ENCODE measurements around the gene EOLA1.
"Not testable (repeated sequence)": the region's sequence is repeated elsewhere in the genome, so short reads cannot be mapped to it uniquely, and the experiment has no call there.

The EOLA1 gene

DNA sequence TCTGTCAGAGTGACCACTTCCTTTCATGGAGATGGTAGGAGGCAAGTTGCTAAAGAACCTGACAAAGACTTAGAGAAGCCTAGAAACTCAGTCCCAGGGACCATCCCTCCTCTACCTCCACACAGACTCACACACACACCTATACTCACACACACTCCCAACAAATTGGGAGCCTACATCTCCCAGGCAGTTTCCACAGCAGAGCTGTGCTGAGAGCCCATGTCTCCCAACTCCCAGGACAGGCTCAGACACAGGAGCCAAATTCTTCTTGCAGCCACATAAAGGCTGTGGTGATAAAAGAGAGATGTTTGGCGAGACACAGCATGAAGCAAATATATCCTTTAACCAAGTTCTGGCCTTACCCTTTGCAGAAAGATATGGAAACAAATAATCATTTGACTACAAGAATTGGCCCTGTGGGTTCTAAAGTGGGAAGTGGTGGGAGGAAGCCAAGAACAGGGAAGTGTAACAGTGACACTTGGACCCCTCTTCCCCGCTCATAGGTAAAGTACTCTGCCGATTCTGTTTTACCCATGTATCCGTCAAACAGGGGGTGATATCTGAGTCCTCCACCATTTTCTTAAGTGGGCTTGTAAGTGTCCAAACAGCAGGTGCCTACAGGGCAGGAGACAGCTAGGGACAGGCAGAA, 24.7 kb upstream of the EOLA1 start:
- no peak for DNase-seq

DNA sequence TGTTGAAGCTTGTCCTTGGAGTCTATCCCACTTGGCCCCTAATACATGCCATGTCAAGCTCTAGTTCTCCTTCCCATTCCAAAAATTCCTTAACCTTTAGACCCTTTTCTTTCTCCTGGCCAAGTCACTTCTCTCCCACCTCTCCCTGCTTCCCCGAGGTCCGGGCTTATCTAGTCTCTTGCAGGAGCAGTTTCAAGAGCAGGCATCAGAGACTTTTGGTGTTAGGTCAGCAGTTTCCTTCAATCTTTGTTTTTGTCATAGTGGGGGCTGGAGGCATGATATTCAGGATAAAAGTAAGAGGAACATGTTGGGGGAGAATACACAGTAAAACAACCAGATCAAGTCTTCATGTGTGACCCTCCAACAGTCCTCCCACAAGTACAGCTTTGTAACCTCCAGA, 24.2 kb upstream of the EOLA1 start:
- no peak for DNase-seq

DNA sequence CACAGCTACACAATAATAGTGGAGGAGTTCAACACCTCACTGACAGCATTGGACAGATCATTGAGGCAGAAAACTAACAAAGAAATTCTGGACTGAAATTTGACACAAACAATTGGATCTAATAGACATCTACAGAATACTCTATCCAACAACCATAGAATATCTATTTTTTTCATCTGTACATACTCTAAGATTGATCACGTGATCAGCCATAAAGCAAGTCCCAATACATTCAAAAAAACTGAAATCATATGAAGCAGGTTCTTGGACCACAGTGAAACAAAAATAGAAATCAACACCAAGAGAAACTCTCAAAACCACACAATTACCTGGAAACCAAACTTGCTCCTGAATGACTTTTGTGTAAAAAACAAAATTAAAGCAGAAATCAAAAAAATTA, 23.5 kb upstream of the EOLA1 start:
- DNase-seq = no peak

DNA sequence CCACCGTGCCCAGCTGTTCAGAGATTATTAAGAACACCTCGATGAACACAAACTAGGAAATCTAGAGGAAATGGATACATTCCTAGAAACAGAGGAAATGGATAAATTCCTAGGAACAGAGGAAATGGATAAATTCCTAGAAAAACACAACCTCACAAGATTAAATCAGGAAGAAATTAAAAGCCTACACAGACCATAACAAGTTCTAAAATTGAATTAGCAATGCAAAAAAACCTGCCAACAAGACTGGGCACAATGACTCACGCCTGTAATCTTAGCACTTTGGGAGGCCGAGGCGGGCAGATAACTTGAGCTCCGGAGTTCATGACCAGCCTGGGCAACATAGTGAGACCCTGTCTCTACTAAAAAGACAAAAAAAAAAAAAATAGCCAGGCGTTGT, 22.6 kb upstream of the EOLA1 start:
- DNase-seq = no peak

DNA sequence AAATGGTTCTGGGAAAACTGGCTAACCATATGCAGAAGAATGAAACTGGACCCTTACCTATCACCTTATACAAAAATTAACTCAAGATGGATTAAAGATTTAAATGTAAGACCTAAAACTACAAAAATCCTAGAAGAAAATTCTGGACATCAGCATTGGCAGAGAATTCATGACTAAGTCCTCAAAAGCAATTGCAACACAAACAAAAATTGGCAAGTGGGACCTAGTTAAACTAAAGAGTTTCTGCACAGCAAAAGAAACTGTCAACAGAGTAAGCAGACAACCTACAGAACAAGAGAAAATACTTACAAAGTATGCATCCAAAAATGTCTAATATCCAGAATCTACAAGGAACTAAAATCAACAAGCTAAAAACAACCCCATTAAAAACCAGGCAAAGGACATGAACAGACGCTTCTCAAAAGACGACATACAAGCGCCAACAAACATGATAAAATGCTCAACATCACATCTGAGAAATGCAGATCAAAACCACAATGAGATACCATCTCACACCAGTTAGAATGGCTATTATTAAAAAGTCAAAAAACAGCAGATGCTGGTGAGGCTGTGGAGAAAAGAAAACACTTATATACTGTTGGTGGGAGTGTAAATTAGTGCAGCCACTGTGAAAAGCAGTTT, 20.1 kb upstream of the EOLA1 start:
- not testable (repeated sequence) for DNase-seq

DNA sequence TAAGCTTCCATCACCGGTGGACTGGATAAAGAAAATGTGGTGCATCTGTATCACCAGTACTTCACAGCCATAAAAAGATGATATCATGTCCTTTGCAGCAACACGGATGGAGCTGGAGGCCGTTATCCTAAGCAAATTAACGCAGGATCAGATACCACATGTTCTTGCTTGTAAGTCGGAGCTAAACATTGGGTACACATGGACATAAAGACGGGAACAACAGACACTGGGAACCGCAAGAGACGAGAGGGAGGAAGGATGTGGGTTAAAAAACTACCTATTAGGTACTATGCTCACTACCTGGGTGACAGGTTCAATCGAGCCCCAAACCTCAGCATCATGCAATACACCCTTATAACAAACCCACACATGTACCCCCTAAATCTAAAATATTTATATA, 19.4 kb upstream of the EOLA1 start:
- no peak for DNase-seq

DNA sequence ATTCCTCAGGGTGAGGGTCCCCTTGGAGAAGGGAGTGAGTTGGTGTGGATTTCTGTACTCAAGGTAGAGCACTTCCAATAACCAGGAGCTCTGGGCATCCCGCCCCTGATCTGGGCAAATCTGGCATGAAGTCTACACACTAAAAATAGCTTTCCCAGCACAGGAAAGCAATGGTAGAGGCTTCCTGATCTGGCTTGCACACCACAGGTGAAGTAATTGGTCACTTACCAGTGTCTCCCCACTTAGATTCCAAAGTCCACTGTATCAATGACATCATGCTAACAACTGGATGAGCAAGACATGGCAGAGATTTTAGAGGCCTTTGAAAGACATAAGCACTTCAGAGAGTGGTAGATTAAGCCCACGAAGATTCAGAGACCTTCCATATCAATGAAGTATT, 17.9 kb upstream of the EOLA1 start:
- no peak for DNase-seq

DNA sequence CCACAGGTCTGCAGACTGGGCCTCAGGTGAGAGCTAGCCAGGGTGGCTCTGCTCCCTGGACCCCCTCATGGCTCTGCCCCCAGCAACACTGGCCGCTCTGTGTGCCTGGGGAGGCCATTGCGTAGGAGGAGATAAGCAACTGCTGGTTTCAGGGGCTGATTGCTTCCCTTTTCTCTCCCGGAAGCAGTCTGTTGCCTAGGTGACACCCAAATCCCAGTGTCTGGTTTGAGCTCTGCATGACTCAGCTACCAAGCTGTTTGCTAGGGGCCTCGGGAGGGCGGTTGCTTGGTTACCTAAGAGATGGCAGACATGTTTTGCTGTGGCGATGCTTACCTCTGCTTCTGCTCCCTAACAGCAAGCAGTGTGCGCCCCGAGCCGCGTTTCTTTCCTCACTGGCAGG, 15.4 kb upstream of the EOLA1 start:
- not testable (repeated sequence) for DNase-seq

DNA sequence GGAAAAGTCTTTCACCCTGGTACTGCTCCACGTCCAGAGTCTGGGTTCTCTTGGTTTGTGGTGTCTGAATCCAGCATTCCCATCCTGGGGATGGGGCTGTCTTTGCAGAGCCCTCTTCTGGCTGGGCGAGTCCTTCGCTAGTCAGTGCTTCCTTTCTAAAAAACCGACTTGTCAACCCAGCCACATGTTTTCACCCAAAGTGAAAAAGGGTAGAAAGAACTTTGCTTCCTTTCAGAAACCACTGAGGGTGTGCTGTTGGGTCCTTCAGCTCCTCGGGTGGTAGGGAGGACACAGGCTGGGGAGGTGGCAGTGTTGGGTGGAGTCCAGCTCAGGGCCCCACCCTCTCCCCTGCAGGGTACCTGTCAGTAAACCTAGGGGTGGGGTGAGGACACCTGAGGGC, 14.9 kb upstream of the EOLA1 start:
- DNase-seq = not testable (repeated sequence)

DNA sequence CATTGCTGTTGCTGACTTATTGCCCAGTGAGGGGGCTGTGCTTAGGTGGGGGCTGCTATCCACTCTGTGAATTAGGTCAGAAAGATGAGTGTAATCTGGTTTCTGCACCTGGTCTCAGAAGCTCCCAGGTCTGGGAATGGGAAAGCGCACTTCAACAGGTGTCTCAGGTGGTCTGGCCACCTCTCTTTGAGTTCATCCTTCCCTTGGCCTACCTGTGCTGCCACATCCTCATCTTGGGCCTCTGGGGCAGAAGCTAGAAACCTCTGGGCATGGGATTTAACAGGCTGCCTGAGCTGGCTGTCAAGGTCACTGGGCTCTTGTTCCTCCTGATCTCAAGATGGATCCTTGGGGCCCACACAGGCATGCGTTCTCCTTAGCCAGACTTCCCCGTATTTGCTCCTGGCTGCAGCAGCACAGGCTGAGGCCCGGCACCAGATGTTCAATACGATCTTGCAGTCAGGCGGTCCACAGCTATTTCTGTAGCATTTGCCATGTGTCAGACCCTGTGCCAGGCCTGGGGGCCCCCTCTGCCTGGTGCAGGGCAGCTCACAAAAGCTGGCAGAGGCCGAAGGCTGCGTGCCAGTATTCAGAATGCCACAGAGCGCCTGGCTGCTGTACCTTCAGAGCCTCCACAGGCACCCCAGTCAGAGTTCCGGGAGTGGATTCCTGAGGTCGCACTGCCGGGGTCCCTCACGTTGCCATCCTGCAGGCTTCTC, 14.3 kb upstream of the EOLA1 start:
- DNase-seq = not testable (repeated sequence)

DNA sequence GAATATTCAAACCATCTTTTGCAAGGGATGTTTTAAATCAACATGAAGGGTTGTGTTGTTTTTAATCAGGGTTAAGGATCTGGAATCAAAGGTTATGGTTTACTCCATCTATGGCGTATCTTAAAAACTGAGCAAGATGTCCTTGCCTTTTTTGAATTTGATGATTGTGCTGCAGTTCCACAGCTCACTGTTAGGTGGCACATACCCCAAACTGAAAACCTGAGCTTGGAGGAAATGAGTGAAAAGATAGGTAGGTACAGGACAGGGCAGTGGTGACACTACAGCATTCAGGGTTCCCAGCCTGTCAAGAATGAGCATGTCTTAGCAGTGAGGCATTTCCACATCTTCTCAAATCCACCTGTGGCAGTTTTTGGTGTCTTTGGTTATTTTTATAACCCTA, 13.1 kb upstream of the EOLA1 start:
- DNase-seq = no peak

DNA sequence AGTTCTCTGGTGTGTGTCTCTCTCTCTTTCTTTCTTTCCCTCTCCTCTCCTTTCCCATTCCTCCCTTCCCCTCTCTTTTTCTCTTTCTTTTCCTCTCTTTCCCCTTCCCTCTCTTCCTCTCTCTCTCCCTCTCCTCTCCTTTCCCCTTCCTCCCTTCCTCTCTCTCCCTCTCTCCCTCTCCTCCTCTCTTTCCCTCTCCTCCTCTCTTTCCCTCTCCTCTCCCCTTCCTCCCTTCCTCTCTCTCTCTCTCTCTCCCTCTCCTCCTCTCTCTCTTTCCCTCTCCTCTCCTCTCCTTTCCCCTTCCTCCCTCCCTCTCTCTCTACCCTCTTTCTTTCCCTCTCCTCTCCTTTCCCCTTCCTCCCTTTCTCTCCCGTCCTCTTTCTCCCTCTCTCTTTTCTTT, 12.4 kb upstream of the EOLA1 start:
- DNase-seq = no peak

DNA sequence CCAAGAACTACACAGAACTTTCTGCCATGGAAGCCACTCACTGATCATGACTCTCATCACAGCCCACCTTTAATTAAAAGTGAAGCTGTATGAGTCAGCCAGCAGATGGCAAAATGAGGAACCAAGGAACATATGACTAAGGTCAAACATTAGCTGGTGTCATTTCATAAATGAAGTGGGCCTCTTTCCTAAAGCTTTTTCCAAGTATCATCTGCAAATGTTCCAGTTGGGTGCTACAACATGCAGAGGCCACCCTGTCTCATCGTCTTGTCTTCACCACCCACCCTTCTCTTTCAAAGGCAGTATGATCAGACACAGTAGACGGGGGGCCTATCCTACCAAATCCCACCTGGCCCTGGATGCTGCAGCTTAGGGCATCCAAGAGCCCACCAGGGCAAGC, 9.2 kb upstream of the EOLA1 start:
- no peak for DNase-seq

DNA sequence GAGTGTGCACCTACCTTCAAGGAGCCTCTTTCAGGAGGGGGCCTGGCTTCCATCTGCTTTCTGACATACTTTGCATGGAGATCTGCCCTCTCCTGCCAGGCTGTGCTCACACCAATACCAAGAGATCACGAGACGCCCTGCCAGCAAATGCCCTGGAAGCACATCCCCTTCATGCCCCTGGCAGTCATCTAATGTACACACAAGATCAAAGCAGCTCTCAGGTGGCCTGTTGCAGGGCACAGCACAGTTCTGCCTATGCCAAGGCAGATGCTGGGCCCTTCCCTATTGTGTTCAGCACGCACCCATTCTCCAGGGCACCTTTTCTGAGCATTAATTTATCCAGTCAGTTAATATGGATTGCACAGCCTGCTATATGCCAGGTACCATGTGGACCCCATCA, 7.9 kb upstream of the EOLA1 start:
- not testable (repeated sequence) for DNase-seq

DNA sequence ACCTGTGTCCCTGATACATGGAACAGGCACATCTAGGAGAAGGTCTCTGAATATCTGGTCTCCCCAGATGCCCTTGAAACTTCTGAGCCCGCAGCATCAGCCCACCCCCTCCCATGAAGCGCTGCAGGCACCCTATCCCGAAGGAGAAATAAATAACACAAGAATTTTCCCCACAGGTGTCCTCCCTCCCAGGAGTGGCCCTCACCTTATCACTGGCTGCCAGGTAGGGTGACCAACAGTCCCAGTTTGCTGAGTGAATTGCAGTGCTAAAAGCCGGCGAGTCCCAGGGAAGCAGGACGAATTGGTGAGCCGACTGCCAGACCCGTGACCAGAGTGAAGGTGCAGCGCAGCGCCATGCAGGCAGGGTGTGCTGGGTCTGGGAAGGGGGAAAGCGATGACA, 6.8 kb upstream of the EOLA1 start:
- DNase-seq = not testable (repeated sequence)

DNA sequence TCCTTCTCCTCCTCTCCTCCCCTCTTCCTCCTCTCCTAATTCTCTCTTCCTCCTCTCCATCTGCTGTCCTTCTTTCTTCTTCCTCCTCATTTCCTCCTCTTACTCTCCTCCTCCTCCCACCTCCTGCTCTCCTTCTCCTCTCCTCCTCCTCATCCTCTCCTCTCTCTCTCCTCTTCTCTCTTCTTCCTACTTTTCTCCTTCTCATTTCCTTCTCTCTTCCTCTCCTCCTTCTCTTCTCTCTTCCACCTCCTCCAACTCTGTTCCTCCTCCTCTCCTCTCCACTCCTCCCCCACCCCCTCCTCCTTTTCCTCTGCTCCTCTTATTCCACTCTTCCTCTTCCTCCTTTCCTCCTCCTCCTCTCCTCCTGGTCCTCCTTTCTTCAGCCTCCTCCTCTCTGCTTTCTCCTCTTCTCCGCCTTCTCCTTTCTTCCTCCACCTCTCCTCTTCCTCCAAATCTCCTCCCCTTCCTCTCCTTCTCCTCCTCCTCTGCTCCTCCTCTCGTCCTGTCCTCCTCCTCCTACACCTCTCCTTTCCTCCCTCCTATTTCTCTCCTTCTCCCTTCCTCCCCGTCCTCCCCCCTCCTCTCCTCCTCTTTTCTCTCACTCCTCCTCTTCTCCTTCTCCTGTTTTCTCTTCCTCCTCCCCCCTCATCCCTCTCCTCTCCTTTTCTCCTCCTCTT, 5.7 kb upstream of the EOLA1 start:
- DNase-seq = not testable (repeated sequence)

DNA sequence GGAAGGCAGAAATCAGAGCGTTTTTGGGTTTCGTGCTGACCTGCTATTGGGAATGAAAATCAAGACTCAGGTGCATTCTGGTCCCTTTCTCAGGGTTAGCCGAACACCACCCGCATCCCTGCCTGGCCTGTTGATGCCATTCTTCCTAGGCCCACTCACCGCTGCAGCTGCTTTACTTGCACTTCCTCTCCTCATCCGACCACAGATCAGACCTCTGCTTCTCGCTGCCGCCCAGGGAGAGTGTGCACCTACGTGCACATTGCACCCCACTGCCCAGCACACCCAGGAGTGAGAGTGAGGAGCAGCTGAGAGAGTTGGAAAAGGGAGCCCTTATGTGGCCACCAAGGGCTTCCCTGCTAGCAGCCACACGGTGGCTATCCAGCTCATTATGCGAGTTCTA, 3.3 kb upstream of the EOLA1 start:
- DNase-seq = not testable (repeated sequence)

DNA sequence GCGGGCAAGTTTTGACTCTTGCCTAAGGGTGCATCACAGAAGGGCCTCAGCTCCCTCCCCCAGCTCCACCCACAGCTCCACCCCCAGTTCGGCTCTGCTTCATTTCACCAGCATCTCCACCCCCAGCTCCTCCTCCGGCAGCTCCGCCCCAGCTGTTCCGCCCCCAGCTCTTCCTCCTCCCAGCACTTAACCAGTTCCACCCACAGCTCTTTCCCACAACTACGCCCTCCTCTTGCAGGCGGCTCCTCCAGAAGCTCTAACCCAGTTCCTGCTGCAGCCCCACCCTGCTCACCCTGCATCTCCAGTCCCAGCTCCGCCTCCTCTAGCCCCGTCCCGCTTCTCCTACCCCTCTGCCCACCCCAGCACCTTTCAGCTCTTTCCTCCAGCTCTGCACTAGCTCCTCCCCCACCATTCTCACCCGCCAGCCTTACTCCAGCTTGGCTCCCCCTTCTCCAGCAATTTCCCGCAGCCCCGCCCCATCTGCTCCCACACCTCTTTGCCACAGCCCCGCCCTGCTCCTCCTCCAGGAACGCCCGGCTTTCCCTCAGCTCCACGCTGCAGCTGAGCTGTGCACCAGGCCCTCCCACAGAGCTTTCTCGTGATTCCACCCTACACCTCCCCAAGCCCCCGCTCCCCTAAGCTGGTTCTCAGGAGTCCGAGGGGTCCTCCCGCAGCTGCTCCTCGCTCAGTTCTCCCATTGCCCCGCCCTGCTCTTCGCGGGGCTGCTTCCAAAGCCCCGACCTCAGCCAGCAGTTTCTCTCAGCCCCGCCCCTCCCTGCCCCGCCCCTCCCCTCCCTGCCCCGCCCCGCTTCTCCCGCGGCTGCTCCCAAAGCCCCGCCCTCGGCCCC, 1.3 kb upstream of the EOLA1 start:
- DNase-seq = peak; percentile 71

DNA sequence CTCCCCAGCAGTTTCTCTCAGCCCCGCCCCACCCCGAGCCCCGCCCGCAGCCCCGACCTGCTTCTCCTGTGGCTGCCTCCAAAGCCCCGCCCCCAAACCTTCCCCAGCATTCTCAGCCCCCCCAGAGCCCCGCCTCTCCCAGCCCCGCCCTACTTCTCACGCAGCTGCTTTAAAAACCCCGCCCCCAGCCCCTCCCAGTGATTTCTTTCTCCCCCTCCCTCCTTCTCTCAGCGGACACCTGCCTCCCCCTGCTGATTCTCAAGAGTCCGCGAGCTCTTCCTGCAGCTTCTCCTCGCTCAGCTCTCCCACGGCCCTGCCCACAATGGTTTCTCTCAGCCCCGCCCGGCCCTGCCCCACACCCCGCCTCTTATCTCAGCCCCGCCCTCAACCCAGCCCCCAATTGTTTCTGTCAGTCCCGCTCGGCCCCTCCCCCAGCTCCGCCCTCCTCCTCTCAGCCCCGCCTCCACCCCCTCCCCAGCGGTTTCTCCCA, 636 bp upstream of the EOLA1 start:
- DNase-seq = peak; percentile 69

DNA sequence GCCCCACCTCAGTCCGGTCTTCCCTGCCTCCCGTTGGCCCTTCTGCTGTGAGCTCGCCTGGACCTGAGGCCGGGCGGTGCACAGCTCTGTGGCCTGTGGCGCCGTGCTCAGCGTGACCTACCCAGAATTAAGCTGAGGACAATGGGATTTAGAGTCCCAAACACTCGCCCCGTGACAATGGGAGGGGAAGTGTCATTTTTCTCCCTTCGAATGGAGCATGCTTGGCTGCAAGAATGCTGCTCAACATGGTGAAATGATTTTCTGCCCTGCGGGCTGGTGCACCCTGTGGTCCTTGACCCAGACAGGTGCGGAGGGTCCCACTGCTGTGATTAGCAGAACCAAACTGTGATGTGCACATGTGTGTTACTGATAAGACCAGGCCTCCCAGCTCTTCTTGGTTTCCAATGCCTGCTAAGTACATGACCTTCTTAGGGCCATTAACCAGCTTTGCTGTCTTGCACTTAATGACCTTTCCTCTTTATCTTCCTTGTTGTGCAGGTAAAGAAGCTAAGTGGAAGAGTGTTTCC, 772 bp downstream of the EOLA1 start:
- no peak for DNase-seq

DNA sequence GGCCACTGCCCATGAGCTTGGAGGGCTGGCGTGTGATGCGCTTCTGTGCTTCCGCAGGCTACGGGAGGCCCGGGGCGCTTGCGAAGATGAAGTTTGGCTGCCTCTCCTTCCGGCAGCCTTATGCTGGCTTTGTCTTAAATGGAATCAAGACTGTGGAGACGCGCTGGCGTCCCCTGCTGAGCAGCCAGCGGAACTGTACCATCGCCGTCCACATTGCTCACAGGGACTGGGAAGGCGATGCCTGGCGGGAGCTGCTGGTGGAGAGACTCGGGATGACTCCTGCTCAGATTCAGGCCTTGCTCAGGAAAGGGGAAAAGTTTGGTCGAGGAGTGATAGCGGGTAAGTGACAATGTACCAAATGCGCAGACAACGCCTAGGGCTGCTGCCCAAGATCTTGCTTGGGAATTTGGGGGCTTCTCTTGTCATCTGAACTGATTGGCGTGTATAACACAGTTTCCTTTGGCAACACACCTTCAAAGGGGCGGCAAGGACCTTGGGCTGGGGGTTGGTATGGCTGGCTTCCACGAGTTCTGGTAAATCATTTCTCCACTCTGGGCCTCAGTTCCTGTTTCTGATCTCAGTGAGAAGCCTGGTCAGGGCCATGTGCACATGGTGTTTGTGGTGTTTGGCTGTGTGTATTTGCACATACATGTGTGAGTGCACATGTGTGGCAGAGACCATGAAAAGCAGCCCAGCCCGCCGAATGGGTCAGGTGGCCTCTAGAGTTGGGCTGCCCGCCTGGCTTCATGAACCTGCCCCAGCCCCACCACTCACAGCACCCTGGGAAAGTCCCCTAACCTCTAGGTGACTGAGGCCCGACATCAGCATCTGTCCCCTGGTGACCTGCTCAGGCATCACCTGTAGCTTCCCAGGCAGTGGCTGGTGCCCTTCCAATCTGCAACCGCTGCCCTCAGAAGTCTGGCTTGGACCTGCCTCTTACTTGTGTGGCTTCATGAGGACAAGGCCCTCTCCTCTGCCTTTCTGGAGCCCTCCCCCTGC, 5.0 kb downstream of the EOLA1 start:
- DNase-seq = not testable (repeated sequence)

All from NCI-H1048 (cell line).